Measurements from ENCODE around the gene PRTG. TPM values are rescaled to one million over a fixed set of nuclear protein-coding genes. Genes with fewer than 3 reads are reported as not detected.

The PRTG gene
- total RNA-seq, 2 experiments from 2014 or later = not detected

DNA sequence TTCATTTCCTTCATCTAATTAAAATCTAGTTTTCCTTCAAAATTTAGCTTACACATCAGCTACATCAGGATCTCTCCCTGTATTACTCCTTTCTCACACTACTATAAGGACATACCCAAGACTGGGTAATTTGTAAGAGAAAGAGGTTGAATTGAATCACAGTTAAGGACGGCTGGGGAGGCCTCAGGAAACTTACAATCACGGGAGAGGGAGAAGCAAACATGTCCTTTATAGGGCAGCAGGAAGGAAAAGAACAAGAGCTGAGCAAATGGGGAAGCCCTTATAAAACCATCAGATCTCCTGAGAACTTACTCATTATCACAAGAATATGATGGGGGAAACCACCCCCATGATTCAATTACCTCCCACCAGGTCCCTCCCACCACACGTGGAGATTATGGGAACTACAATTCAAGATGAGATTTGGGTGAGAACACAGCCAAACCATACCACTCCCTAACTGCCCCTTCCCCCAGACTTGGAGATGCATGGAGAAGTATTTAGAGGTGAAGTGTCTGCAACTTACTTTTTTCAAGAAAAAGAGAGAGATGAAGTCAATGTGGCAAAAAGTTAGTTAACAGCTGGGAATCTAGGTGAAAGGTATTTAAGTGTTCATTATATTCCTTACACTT is 21.3 kb downstream of the PRTG start:
- Mint-ChIP-seq H3K9me3 (no peaks in the 10 kb centered on the region), H3K27me3 (peaks cover 15% of the 10 kb centered on the region), H3K4me3 (no peak overlapping the region), H3K4me1 (ENCODE audit: low read depth) (no peaks in the 10 kb centered on the region), H3K36me3 (ENCODE audit: low read depth) (no peaks in the 10 kb centered on the region), H3K27ac (no peak overlapping the region)
- DNase-seq (peak; percentile 8), ATAC-seq (no peak)
- intact Hi-C loops (cut with micrococcal nuclease) = no loop called here
- ChIA-PET CTCF (no interaction called here), POLR2A (no interaction called here)
- TF ChIP-seq, protein P1, sequence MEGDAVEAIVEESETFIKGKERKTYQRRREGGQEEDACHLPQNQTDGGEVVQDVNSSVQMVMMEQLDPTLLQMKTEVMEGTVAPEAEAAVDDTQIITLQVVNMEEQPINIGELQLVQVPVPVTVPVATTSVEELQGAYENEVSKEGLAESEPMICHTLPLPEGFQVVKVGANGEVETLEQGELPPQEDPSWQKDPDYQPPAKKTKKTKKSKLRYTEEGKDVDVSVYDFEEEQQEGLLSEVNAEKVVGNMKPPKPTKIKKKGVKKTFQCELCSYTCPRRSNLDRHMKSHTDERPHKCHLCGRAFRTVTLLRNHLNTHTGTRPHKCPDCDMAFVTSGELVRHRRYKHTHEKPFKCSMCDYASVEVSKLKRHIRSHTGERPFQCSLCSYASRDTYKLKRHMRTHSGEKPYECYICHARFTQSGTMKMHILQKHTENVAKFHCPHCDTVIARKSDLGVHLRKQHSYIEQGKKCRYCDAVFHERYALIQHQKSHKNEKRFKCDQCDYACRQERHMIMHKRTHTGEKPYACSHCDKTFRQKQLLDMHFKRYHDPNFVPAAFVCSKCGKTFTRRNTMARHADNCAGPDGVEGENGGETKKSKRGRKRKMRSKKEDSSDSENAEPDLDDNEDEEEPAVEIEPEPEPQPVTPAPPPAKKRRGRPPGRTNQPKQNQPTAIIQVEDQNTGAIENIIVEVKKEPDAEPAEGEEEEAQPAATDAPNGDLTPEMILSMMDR (IDR thresholded peaks at IDR 0.05) = no peak

DNA sequence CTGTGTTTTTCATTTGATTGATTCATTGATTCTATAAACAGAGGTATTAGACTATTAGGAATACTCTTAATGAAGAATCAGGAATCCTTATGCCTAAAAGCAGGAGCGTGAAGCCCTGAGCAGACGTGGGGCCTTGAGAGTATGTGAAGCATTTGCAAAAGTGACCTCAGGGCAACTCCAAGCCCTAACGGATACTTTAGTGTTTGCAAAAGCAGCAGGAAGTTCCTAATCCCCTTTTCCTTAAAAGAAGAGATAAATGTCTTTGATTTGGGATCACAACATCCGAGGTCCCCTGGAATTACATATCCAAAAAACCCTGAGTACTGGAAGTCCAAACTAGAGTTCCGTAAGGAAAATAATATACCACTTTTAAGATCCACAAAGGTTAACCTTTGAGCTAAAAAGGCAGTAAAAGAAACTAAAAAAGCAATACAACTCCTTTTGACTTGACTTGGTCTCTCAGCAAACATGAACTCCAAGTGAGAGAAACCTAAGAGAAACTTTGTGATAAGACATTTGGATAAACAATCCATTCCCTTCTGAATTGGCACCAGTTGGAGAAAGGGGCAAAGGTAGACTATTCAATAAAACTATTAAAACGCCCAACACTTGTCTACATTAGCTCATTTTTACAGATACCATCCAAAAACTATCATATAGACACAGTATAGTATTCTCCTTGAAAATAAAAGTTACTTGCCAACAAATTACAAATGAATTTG is 27.4 kb downstream of the PRTG start:
- Mint-ChIP-seq H3K4me1 (ENCODE audit: low read depth) (no peaks in the 10 kb centered on the region), H3K36me3 (ENCODE audit: low read depth) (no peaks in the 10 kb centered on the region), H3K27ac (no peak overlapping the region), H3K9me3 (no peaks in the 10 kb centered on the region), H3K4me3 (no peak overlapping the region), H3K27me3 (peaks cover 10% of the 10 kb centered on the region)
- ChIA-PET CTCF (interaction anchor here (0.6 kb wide), 1 partner anchor 713 kb away, joined by 3 read pairs; no protein-coding TSS in a partner anchor), POLR2A (no interaction called here)
- DNase-seq = no peak
- no peak for ATAC-seq
- intact Hi-C loops (cut with micrococcal nuclease) = no loop called here
- TF ChIP-seq, protein P1 (IDR thresholded peaks at IDR 0.05) = no peak

DNA sequence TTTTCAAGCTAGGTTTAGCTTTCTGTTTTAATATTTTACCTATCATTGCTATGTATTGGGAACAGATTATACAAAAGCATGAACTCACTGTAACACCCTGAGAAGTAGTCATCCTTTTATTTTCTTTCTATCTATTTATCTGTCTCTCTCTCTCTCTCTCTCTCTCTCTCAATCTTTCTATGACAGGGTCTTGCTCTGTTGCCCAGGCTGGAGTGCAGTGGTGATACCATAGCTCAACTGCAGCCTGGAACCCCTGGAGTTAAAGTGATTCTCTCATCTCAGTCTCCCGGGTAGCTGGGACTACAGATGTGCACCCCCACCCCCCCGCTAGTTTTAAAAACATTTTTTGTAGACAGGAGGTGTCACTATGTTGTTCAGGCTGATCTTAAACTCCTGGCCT is 28.9 kb downstream of the PRTG start:
- no peaks in the 10 kb centered on the region for H3K9me3 Mint-ChIP-seq
- POLR2A ChIA-PET = no interaction called here
- H3K36me3 Mint-ChIP-seq (ENCODE audit: low read depth) = no peaks in the 10 kb centered on the region
- no peak overlapping the region for H3K4me3 Mint-ChIP-seq
- intact Hi-C loops (cut with micrococcal nuclease) = no loop called here
- ATAC-seq (no peak), DNase-seq (no peak)
- TF ChIP-seq, protein P1 (IDR thresholded peaks at IDR 0.05) = no peak
- no peak overlapping the region for H3K27ac Mint-ChIP-seq
- H3K4me1 Mint-ChIP-seq (ENCODE audit: low read depth) = no peaks in the 10 kb centered on the region
- peaks cover 8% of the 10 kb centered on the region for H3K27me3 Mint-ChIP-seq
- CTCF ChIA-PET = no interaction called here

DNA sequence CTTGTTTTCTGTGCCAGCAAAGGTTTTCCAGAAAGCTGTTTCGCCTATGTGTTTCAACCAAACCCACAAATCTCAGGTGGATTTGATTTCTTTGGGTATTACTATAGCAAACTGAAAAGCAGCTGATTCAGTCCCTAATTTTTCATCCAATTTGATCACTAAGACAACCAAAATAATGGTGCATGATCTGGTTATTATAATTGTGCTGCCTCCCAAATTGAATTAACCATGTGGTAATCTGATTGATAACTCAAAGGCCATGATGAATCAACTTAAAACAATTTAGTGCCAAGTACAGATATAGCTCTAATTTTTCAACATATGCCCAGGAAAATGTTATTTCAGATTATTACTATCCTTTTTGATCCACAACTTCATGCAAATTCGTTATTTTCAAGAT is 30.6 kb downstream of the PRTG start:
- H3K27me3 Mint-ChIP-seq = peaks cover 8% of the 10 kb centered on the region
- H3K9me3 Mint-ChIP-seq = no peaks in the 10 kb centered on the region
- POLR2A ChIA-PET = no interaction called here
- H3K27ac Mint-ChIP-seq = no peak overlapping the region
- no peaks in the 10 kb centered on the region for H3K4me1 Mint-ChIP-seq (ENCODE audit: low read depth)
- TF ChIP-seq, protein P1 (IDR thresholded peaks at IDR 0.05) = no peak
- CTCF ChIA-PET = interaction anchor here (1.0 to 1.1 kb wide), 2 partner anchors 63 to 77 kb away, joined by 3 to 4 read pairs; no protein-coding TSS in a partner anchor
- DNase-seq = no peak
- H3K4me3 Mint-ChIP-seq = no peak overlapping the region
- intact Hi-C loops (cut with micrococcal nuclease) = no loop called here
- no peak for ATAC-seq
- H3K36me3 Mint-ChIP-seq (ENCODE audit: low read depth) = no peaks in the 10 kb centered on the region

DNA sequence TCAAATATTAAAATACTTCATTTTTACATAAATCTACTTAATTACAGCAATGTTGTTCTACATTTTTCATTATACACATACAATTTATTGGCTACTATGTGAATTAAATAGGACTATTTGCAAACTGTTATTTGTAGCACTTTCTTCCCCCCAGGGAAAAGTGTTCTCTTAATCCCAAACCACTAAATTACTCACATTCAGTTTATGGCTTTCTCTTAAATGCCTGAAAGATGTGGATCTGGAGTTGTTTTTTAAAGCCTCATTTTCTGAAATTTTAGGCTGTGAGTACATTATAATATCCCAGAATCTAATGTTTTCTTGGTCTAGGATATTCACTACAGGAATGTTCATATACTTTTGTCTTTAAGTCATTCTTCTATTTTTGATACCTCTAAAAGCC is 32.7 kb downstream of the PRTG start:
- intact Hi-C loops (cut with micrococcal nuclease) = no loop called here
- ATAC-seq (no peak), DNase-seq (no peak)
- CTCF ChIA-PET = no interaction called here
- POLR2A ChIA-PET = no interaction called here
- no peaks in the 10 kb centered on the region for H3K9me3 Mint-ChIP-seq
- H3K36me3 Mint-ChIP-seq (ENCODE audit: low read depth) = no peaks in the 10 kb centered on the region
- H3K4me3 Mint-ChIP-seq = no peak overlapping the region
- TF ChIP-seq, protein P1 (IDR thresholded peaks at IDR 0.05) = no peak
- no peaks in the 10 kb centered on the region for H3K4me1 Mint-ChIP-seq (ENCODE audit: low read depth)
- H3K27me3 Mint-ChIP-seq = peaks cover 8% of the 10 kb centered on the region
- H3K27ac Mint-ChIP-seq = no peak overlapping the region
